HG02798 (cell line): ENCODE measurements around the gene MAN1B1.

Source experiments
- ATAC-seq: cut with Tn5 transposase; IDR thresholded peaks from one replicate; pipeline ENCODE4 v1.9.1; 2021; ENCODE audit warnings: mild to moderate bottlenecking; ENCODE audit not compliant: unreplicated experiment, poor library complexity

MAN1B1 gene

DNA sequence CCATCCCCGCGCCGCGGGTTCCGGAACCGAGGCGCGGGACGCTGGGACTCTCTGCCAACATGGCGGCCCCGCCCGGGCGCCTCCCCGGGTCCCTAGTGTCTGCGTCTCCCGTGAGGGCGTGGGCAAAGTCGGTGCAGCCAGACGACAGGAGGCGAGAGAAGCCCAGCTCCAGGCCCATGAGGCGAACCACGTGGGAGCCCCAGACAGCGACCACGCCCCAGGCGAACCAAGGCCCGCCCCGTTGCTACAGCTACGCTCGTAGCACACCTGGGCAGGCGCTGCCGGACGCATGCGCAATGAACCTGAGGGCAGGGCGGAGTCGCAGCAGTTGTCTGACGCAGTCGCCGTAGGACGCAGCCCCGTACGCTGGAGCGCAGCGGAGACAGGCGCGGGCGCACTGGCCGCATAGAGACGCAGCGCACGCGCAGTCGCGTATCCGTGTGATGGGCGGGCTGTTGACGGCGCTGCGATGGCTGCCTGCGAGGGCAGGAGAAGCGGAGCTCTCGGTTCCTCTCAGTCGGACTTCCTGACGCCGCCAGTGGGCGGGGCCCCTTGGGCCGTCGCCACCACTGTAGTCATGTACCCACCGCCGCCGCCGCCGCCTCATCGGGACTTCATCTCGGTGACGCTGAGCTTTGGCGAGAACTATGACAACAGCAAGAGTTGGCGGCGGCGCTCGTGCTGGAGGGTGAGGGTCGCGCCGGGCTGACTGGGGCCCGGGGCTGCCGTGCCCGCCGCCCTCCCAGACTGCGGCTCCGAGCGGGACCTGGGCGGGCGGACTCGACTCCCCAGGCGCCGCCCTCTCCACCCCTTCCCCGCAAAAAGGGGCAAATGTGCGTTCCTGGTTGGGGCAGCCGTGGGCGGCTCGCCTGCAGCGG, at the start of gene MAN1B1:
Gene MAN1B1, plus strand, starts transcription at position 455 of the 878 bp plus-strand sequence. Its CDS starts 15 bp downstream, at position 470.
- ATAC-seq = peak; percentile 87

DNA sequence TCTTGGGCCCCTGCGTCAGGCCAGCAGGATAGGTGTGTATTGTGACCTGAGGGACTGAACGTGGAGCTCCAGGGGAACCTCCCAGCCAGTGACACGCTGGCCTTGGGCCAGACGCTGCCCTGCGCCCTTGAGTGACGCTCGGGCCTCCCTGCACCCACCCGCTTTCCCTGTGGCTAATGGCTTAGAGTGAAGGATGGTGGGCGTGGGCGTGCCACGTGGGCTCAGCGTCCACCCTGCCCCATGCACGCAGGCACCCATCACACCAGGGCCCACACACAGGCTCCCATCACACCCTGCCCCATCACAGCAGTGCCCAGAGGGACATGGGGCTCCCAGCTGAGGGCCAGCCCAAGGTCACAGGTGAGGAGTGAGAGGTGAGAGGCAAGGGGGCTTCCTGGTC, 49.8 kb upstream of the MAN1B1 start:
- ATAC-seq = no peak

DNA sequence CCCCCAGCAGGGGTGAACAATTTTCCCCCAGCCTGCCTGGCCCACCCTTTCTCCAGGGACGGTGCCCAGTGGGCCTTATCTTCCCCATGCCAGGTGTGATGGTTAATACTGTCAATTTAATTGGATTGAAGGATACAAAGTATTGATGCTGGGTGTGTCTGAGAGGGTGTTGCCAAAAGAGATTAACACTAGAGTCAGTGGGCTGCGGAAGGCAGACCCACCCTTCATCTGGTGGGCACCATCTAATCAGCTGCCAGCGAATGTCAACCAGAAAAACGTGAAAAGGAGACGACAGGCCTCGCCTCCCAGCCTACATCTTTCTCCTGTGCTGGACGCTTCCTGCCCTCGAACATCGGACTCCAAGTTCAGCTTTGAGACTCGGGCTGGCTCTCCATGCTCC, 49.3 kb upstream of the MAN1B1 start:
- ATAC-seq = no peak

DNA sequence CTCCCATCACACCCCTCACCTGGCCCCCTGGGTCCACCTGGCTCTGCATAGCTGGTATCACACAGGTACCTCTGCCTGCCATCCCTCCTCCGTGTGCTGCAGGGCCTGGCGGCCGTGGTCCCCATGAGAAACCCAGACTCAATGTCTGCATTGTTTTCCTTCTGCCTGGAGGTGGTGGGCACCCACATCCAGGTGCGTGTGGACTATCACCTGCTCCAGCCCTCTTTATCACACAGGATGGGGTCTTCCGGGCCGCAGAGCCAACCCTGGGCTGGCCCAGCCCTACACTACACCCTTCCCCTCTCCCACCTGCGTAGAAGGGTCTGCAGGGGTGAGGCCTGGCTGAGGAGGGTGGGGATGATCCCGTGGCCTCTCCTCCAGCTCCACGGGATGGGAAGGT, 47.9 kb upstream of the MAN1B1 start:
- ATAC-seq = no peak

DNA sequence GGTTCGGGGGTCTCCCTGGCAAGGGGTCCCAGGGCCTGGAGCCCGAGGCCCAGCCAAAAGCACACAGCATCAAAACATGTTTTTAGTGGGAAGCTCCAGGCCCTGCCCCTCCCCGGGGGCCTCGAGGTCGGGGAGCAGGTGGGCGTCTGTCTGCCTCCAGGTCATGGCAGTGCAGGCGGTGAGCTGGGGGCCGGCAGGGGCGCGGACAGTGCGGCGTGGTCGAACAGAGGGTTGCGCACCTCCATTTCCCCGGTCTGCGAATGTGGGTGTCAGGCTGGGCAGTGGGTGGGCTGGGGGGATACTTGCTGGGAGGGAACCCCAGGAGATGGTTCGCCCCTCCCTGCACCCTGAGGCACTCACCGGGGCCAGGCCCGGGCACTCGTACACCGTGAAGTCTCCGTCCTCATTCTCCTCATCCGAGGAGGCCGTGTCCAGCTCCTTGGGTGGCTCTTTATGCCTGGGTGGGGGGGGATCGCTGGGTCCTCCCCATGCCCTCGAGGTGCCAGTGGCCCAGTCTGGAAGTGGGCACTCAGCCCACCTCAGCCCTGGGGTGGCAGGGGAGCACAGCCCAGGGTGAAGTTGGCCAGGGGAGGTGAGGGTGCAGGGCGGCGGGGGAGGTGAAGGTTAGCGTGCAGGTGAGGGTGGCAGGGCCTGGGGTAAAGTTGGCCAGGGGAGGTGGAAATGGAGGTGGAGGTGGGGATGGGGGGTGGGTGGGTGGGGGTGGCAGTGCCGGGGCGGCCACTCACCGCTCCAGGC, 47.0 kb upstream of the MAN1B1 start:
- ATAC-seq = no peak

DNA sequence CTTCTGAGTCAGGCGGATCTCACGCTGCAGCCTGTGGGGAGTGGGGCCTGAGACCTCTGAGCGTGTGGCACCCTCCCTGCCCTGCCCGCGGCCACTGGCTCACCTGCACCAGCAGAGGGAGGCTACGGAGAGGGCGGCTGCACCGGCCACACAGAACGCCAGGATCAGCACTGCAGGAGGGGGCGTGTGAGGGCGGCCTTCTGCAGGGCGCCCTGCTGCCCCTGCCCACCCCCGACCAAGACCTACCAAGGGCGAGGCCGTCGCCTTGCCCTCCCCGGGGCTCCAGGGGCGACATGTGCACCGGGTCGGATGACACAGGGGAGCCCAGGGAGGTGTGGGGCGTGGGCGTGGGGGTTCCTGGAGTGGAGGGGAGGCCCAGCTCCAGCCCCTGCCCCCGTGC, 46.2 kb upstream of the MAN1B1 start:
- no peak for ATAC-seq

DNA sequence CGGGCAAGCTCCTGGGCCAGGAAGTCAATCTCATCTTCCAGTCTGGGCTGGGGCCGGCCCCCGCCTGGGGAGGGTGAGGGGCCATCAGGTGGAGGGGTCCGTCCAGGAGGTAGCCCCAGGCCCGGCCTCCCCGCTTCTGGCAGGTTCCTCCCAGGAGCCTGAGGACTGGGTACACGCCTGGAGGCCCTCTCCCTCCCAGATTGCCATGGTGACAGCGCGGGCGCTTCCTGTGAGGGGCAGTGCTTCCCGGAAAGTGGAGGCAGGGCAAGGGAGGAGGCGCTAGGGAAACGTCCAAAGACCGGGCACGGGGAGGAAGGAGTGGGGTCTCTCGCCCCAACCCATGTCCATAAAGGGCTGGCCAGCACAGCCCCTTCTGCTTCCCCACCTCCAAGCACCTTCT, 45.7 kb upstream of the MAN1B1 start:
- ATAC-seq = no peak

DNA sequence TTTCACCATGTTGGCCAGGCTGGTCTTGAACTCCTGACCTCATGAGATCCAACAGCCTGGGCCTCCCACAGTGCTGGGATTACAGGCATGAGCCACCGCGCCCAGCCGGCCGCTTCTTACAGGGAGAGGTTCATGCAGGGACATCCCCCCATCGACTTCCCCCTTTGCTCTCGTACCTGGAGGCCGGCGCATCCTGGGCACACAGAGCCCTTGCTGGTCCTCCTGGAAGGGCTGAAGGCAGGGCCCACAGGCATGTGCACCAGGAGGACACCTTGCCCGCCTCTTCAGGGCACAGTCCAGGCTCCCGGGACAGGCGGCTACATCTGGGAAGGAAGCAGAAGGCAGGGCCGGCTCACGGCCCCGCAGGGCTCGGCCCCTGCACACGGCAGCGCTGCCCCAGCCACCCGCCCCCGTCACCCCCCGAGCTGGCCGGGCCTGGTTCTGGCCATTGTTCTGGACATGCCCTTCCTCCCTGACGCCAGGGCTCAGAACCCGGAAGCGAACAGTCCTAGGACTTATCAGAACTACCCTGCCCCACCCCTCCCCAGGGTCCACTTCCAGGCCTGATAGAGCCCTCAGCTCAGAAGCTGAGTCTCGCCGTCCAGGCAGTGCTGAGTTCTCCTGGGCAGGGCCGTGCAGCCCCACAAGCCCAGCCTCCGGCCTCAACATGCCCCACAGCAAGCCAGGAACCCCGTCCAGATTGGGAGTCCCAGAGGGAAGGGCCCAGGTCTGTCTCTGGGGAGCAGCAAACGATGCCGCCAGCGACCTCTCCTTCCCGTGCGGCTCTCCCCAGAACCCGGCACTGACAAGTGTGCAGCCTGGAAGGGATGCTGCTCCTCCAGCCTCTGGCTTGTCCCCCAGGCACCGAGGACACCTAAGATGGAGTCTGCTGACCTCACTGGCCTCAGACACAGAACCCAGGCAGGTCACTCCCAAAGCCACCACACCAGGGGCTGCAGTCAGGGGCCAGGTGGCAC, 43.7 kb upstream of the MAN1B1 start:
- ATAC-seq = no peak

DNA sequence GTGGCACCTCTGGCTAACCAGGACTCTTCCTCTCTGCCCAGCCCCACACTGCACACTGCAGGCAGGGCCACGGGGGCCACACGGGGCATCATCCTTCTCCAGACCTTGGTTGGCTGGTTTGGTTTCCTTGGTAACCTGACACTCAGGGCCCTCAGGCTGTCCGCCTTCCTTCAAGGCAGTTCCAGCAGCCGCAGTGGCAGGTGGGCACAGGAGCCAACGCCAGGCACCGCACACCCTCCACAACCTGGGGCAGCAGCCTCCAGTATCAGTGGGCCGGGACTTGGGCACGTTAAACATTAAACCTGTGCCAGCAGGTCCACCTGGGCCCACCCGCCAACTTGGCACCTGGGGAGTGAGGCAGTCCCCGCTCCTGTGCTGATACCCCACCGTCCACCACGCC, 42.7 kb upstream of the MAN1B1 start:
- ATAC-seq = no peak

DNA sequence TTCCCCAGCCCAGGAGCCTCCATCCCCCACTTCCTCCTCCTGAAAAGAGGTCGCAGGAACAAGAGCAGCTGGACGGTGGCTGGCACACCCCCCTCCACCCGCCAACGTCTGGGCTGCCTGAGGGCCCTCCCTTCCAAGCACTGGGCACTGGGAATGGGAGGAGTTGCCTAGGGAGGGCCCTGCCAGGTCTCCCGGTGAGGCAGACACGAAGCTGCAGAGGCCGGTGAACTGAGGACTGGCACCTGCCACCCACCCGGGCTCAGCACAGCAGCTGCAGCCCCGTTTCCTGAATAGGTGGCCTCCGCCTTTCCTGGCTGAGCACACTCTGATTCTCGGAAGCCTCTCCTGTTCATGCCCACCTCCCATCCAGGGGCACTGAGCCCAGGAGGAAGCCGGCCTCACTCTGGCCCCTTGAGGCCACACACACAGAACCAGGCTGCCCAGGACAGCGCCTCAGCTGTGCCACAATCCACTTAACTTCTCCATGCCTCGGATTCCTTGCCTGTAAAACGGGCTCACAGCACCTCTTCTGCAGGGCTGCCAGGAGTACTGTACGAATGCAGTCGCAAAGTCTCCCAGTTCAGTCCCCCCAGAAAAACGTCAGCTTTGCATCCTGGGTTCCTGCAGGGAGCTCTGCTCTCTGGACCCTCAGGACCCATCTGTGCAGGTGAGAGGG, 42.1 kb upstream of the MAN1B1 start:
- no peak for ATAC-seq

DNA sequence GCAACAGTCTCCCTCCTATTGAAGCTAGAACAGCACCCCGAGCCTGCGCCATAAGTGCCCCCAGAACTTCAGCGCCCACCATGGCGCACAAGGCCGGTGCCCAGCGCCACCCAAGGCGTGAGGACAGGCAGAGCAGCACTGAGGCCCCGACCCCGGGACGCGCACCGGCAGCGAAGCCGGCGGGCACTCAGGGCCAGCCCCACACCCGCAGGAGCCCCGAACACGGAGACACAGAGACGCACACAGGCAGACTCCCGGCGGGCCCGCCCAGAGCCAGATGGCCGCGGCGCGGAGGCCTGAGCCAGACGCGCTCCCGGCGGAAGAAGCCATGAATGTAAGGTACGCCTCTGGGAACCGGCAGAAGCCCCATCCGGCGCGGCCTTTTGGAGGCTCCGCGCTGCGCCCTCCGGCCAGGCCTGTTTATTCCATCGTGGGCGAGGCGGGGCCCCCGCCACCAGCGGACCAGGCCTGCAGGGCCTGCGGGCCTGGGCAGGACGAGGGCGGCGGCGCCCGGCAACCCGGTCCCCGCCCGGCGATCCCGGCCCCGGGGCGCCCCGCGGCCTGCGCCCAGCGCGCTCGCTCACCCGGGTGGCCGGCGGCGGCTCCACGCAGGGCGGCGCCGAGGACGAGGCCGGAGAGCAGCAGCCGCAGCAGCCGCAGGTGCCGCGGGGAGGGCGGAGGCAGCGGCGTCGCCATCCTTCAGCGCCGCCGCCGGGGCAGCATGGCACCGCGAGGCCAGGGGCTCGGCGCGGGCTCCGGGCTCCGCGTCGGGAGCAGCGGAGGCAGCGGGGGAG, 41.3 kb upstream of the MAN1B1 start:
- no peak for ATAC-seq

DNA sequence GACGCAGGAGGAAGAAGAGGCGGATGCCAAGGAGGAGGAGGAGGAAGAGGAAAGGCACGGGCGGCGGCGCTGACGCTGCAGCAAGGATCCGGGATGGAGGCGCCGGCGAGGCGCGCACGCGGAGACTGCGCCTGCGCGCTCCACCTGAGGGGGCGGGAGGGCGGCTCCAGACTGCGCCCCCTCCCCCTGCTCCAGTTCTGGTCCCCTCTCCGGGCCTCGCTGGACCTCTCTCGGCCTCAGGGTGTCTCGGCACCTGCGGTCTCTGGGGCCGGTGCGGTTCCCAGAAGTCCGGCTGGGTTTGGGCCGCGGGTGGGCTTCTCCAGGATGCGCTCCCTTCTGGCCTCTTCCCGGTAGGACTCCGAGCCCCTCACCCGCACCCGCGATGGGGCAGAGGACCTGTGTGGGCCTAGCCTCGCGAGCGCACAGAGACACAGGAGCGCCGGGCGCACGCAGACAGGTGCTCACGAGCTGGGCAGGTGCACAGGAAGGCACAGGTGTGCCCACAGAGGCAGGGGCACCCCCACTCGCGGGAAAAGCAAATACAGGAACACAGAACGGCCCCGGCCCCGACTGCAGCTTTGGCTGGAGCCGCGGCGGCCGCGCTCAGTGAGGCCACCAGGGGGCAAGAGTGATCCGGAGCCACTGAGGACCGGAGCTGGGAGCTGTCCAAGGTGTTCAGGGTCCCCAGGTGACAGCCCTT, 40.5 kb upstream of the MAN1B1 start, which contains the start of gene NPDC1:
Gene NPDC1, minus strand, starts transcription at position 90 of the 700 bp plus-strand sequence. CDS start 188 bp downstream, outside the sequence.
- ATAC-seq = peak; percentile 52

DNA sequence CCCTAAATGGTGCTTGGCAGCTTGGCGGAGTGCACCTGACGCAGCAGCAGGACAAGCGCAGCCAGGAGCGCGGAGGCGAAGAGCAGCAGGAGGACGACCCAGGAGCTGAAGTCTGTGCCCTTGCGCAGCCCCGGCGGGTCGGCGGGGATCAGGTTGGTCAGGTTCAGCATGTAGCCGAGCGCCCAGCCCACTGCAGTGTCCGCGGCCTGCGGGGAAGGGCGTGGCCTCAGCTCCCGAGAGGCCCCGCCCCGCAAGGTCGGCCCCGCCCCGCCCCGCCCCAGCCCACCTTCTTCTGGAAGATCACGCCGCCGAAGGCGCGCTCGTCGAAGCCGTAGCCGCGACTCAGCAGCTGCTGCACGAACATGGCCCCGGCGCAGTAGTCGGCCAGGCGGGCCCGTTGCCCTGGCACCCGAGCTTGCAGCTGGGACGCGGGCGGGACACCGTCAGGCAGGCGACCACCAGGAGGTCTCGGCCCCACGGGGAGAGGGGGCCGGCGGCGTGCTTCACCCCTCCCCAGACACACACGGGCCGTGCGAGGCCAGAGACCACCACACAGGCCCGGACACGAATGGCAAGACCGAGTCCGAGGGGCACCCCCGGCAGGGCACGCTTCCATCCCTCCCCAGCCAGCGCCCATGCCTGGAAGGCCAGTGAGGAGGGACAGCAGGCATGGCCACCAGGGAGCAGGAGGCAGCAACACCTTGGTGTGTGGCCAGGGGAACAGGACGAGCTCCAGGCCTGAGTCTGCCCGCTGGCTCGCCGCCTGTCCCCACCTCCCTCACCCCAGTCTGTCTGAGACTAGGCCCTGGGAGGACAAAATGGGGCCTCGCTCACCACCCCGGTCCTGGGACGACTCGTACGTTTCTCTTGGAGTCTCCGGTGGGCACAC, 37.9 kb upstream of the MAN1B1 start:
- ATAC-seq = no peak

DNA sequence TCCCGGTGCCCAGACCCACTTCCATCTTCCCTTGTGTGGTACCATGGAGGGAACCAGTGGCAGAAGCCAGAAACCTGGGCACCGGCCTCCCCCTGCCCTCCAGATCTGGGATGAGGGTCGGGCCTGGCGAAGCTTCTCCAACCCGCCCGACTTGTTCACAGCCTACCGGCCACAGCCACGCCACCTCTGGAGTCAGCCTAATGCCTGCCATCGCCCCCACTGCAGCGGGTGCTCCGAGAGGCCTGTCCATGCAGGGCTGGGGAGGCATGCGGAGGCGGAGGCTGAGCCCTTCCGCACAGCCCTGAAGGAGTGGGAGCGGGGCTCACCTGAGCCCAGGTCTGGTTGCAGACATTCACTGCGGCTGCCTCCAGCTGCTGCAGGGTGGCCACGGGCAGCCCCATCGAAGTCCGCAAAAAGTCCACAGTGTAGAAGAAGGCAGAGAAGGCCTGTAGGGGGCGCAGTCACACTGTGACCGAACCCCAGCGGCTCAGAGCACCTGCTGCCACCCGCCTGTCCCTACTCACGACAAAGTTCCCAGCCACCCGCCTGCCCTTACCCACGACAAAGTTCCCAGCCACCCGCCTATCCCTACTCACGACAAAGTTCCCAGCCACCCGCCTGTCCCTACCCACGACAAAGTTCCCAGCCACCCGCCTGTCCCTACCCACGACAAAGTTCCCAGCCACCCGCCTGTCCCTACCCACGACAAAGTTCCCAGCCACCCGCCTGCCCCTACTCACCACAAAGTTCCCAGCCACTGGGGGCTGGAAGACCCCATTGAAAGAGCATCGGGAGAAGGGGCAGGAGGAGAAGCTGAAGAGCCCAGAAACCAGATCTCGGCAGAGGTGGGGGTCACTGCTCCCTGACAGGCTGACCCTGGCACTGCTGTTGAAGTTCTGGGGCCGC, 37.0 kb upstream of the MAN1B1 start:
- ATAC-seq = no peak

DNA sequence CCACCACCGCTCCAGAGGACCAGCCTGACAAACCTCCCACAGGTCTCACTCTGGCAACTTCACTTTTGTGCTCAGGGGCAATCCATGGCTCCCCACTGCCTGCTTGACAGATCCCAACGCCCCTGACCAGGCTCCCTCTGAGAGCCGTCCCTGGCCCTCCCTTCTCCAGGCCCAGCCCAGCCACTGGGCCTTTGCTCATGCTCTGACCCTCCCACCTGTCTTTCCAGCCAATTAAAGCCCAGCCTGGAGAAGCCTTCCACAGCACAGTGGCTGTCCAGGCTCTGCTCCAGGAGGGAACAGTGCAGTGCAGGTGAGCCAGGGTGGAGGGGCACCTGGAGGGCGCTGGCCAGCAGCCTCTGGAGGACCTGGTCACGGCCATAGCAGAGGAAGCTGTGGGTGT, 36.2 kb upstream of the MAN1B1 start:
- no peak for ATAC-seq

DNA sequence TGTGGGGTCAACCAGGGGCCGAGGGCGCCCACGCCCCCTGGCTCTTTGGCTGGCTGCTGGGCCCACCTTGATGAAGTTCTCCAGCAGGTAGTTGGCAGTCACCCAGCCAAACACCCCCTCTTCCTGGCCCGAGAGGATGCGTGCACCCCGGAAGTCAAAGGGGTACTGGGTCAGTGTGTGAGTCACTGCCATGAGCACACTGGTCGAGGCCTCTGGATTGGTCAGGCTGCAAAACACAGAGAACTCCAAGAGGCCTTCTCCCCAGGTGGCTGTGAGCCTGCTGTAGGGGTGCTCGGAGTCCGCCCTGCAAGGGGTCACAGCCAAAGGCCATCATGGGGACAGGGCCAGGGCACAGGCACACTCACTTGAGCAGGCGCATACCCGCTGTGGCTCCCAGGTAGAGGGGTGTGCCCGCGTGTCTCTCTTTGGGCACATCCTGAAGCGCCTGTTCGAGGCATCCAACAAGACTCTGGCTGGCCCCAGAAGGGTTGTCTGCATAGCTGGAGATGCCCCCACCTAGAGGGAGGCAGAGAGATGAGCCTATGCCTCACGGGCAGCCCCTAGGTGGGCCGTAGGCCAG, 35.5 kb upstream of the MAN1B1 start:
- ATAC-seq = no peak
